SK-N-SH treated with all-trans-retinoic acid at 6 μM for 48 hours (cell line): Measurements from ENCODE around the gene TBX19.
A peak's percentile ranks its signal among the peaks of the same experiment; 100 is the strongest.

Source experiments
- ATAC-seq: fragments of 200-7000 bp; cut with Tn5 transposase; 3 replicates; pipeline ENCODE4 v1.9.1; 2020; ENCODE audit warnings: mild to moderate bottlenecking, moderate library complexity
- BACH2 ChIP-seq: fragments of 250-450 bp; sonication (Bioruptor Pico); IDR thresholded peaks from 2 replicates; pipeline ENCODE4 v1.9.0; 2021; ENCODE audit warnings: mild to moderate bottlenecking, borderline replicate concordance
- CREB5 ChIP-seq: fragments of 250-450 bp; sonication (Bioruptor Pico); IDR thresholded peaks from 2 replicates; pipeline ENCODE4 v1.5.1; 2020; ENCODE audit warnings: low read depth, mild to moderate bottlenecking, moderate library complexity
- CSDC2 ChIP-seq: fragments of 250-450 bp; sonication (Bioruptor Pico); IDR thresholded peaks from 2 replicates; pipeline ENCODE4 v1.5.0; 2020; ENCODE audit warnings: mild to moderate bottlenecking, moderate library complexity
- CSRNP3 ChIP-seq: fragments of 250-450 bp; sonication (Bioruptor Pico); IDR thresholded peaks from 2 replicates; pipeline ENCODE4 v1.5.1; 2021; ENCODE audit warnings: mild to moderate bottlenecking, moderate library complexity
- ESRRG ChIP-seq: fragments of 250-450 bp; sonication (Bioruptor Pico); IDR thresholded peaks from 2 replicates; pipeline ENCODE4 v1.6.1; 2021; ENCODE audit warnings: mild to moderate bottlenecking
- GLIS3 ChIP-seq: fragments of 250-450 bp; sonication (Bioruptor Pico); IDR thresholded peaks from 2 replicates; pipeline ENCODE4 v1.5.0; 2020; ENCODE audit warnings: mild to moderate bottlenecking, moderate library complexity
- ISL1 ChIP-seq: fragments of 250-450 bp; sonication (Bioruptor Pico); IDR thresholded peaks from 2 replicates; pipeline ENCODE4 v2.1.2; 2022; ENCODE audit warnings: mild to moderate bottlenecking, moderate library complexity
- PATZ1 ChIP-seq: fragments of 250-450 bp; sonication (Bioruptor Pico); IDR thresholded peaks from 2 replicates; pipeline ENCODE4 v1.8.0; 2020; ENCODE audit warnings: mild to moderate bottlenecking, moderate library complexity, borderline replicate concordance
- POU6F1 ChIP-seq: fragments of 250-450 bp; sonication (Bioruptor Pico); IDR thresholded peaks from 2 replicates; pipeline ENCODE4 v1.8.0; 2021; ENCODE audit warnings: low read depth, mild to moderate bottlenecking, moderate library complexity, borderline replicate concordance
- PPARA ChIP-seq: fragments of 250-450 bp; sonication (Bioruptor Pico); IDR thresholded peaks from 2 replicates; pipeline ENCODE4 v1.5.0; 2020; ENCODE audit warnings: mild to moderate bottlenecking, borderline replicate concordance
- RARB ChIP-seq: fragments of 250-450 bp; sonication (Bioruptor Pico); IDR thresholded peaks from 2 replicates; pipeline ENCODE4 v1.8.0; 2021; ENCODE audit warnings: mild to moderate bottlenecking, moderate library complexity
- SNAI2 ChIP-seq: fragments of 250-450 bp; sonication (Bioruptor Pico); IDR thresholded peaks from 2 replicates; pipeline ENCODE4 v1.5.0; 2020; ENCODE audit warnings: mild to moderate bottlenecking, moderate library complexity
- TOX ChIP-seq: fragments of 250-450 bp; sonication (Bioruptor Pico); IDR thresholded peaks from 2 replicates; pipeline ENCODE4 v1.8.0; 2021; ENCODE audit warnings: mild to moderate bottlenecking, moderate library complexity, borderline replicate concordance
- TSHZ2 ChIP-seq: fragments of 250-450 bp; sonication (Bioruptor Pico); IDR thresholded peaks from 2 replicates; pipeline ENCODE4 v1.5.0; 2020; ENCODE audit warnings: mild to moderate bottlenecking, moderate library complexity
- ZC3H10 ChIP-seq: fragments of 250-450 bp; sonication (Bioruptor Pico); IDR thresholded peaks from 2 replicates; pipeline ENCODE4 v1.5.1; 2021; ENCODE audit warnings: mild to moderate bottlenecking, moderate library complexity
- ZFP30 ChIP-seq: fragments of 450-650 bp; formaldehyde crosslinking; IDR thresholded peaks from 2 replicates; pipeline ENCODE4 v1.5.0; 2022; ENCODE audit warnings: mild to moderate bottlenecking, moderate library complexity
- ZNF565 ChIP-seq: fragments of 450-650 bp; formaldehyde crosslinking; conservative IDR thresholded peaks from 2 replicates; pipeline ENCODE4 v1.5.0; 2020; ENCODE audit warnings: low read depth, mild to moderate bottlenecking, moderate library complexity
- ZNF70 ChIP-seq: fragments of 450-650 bp; formaldehyde crosslinking; IDR thresholded peaks from 2 replicates; pipeline ENCODE4 v1.5.0; 2020; ENCODE audit warnings: mild to moderate bottlenecking, moderate library complexity

Gene TBX19

GRCh38 chr1:168320149-168320548 is 39.5 kb downstream of the TBX19 start:
- no peak for ATAC-seq
- no peak for TF ChIP-seq CREB5
- TF ChIP-seq, all 23 proteins: peak for 0

- peak; percentile 99 for ATAC-seq
- TF ChIP-seq ZC3H10 (no peak), CSRNP3 (no peak), PPARA (no peak), GLIS3 (CRISPR knock-in tag) (no peak), TOX (CRISPR knock-in tag) (no peak; the same call in 1 of the 2 replicates), ISL1 (CRISPR knock-in tag) (no peak), ZNF70 (CRISPR knock-in tag) (no peak), RARB (CRISPR knock-in tag) (no peak), POU6F1 (no peak), ESRRG (no peak), TSHZ2 (CRISPR knock-in tag) (no peak), SNAI2 (no peak), ZNF565 (CRISPR knock-in tag) (no peak), BACH2 (no peak)
Observed at GRCh38 chr1:168320800-168321450, 40.2 kb downstream of the TBX19 start.

GRCh38 chr1:168321945-168322344 is 41.3 kb downstream of the TBX19 start:
- peak; percentile 87 for ATAC-seq
- no peak for TF ChIP-seq ZNF565 (CRISPR knock-in tag)
- TF ChIP-seq BACH2, result no peak
- TF ChIP-seq PATZ1 (CRISPR knock-in tag), result no peak
- TF ChIP-seq ZFP30 (CRISPR knock-in tag), result no peak
- TF ChIP-seq ESRRG, result no peak
- TF ChIP-seq CREB5, result no peak
- TF ChIP-seq CSDC2 (CRISPR knock-in tag), result no peak
- no peak for TF ChIP-seq PPARA
- no peak for TF ChIP-seq RARB (CRISPR knock-in tag)
- TF ChIP-seq, all 23 proteins: peak for 0
